ENCODE results near the gene SARNP.

The SARNP gene

DNA sequence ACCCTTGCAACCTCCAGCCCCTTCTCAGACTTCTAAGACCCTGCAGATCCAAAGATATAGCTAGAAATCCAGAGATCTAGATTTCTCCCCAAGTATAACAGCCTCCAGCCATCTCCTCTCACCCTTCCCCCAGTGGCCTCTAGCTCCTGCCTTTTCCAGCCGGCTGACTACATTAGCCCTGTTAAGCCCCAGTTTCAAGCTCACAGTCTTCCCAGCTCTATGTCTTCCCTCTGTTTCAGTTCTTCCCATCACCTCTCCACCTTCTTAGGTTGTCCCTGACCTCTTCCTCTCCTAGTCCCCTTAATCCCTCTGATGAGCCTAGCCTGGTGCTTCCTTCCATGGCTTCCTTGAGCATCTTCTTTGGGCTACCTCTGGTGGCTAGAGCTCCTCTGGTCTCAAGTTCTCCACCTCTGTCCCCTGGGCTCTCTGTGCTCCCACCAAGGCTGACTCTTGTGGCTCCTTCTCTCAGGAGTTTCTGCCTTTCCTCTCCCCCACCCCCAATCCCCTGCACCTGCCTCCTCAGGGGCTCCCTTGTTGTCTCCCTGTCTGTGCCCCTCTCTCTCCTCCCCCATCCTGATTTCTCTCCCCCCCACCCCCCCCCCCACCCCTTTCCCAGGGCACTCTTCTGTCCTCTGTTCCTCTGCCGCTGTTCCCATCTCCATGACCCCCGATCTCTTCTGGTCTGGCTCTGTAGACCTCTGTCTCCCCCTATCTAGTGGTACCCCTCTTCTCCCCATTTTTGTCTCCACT lies 75.4 kb downstream of the SARNP start:
- no peaks in the 10 kb centered on the region for H3K27me3 ChIP-seq (replicated peaks in 2 of 5; ENCODE audit: control insufficient read depth in 4 of 5, insufficient read depth in 5 of 5, low read length in 4 of 5)
- H3K9me3 ChIP-seq (ENCODE audit: control extremely low read depth in 1 of 5, control insufficient read depth in 4 of 5, insufficient read depth in 2 of 5, low read depth in 1 of 5, low read length in 4 of 5), result no peaks in the 10 kb centered on the region
- WGBS (ENCODE audit: insufficient coverage), result 24% methylated on average over 3 of the region's 3 CpGs
- H3K36me3 ChIP-seq (ENCODE audit: control insufficient read depth in 4 of 4, insufficient read depth in 4 of 4, low read length in 3 of 4), result no peaks in the 10 kb centered on the region
- POLR2A ChIA-PET, result interaction anchor here (1.1 kb wide), 1 partner anchor 13 kb away, joined by 3 read pairs; no protein-coding TSS in a partner anchor
- H3K4me3 ChIP-seq (ENCODE audit: control insufficient read depth in 1 of 7, extremely low read depth in 1 of 7, insufficient read depth in 4 of 7, low read depth in 2 of 7, low read length in 6 of 7), result peak overlapping the region; percentile 16 to 83 (median 57)
- peak overlapping the region in 1 of 2 experiments; percentile 64 for H3K27ac ChIP-seq (ENCODE audit: insufficient read depth in 1 of 2, low read depth in 1 of 2, low read length in 2 of 2, poor library complexity in 1 of 2, severe bottlenecking in 2 of 2)
- no peak for DNase-seq
- peaks cover 8 to 58% (median 42%) of the 10 kb centered on the region in 4 experiments for H3K4me1 ChIP-seq (ENCODE audit: control extremely low read depth in 1 of 4, control insufficient read depth in 4 of 4, insufficient read depth in 4 of 4, low read length in 3 of 4)
- CTCF ChIA-PET, result interaction anchor here (1.0 to 13.3 kb wide), 6 partner anchors 12 to 198 kb away, joined by 3 to 145 read pairs (median 6); partner anchors contain the start of genes CD63, ORMDL2 and SARNP

DNA sequence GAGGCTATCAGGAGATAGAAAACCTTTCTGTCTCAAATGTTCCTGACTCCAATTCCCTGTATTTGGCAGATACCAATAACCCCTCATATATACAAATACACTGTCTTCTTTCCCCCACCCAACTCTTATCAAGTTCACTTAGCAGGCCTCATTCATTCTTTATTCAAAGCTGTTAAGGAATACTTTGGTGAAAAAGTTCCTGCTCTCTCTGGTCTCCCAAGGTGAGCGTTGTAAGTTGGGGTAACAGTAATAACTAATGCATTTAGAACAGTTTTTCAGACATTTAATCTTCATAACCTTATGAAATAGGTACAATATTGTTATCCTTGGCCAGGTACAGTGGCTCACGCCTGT lies 78.5 kb downstream of the SARNP start:
- H3K4me1 ChIP-seq (ENCODE audit: control extremely low read depth in 1 of 4, control insufficient read depth in 4 of 4, insufficient read depth in 4 of 4, low read length in 3 of 4), result peaks cover 6 to 39% (median 31%) of the 10 kb centered on the region in 4 experiments
- H3K9me3 ChIP-seq (ENCODE audit: control extremely low read depth in 1 of 5, control insufficient read depth in 4 of 5, insufficient read depth in 2 of 5, low read depth in 1 of 5, low read length in 4 of 5), result no peaks in the 10 kb centered on the region
- peak overlapping the region in 3 of 7 experiments; percentile 79 to 97 (median 88) for H3K4me3 ChIP-seq (ENCODE audit: control insufficient read depth in 1 of 7, extremely low read depth in 1 of 7, insufficient read depth in 4 of 7, low read depth in 2 of 7, low read length in 6 of 7)
- no peaks in the 10 kb centered on the region for H3K36me3 ChIP-seq (ENCODE audit: control insufficient read depth in 4 of 4, insufficient read depth in 4 of 4, low read length in 3 of 4)
- ChIA-PET POLR2A (interaction anchor here (0.7 to 1.8 kb wide), 4 partner anchors 10 to 291 kb away, joined by 3 to 8 read pairs (median 3); partner anchors contain the start of gene CD63), CTCF (interaction anchor here (0.7 to 13.3 kb wide), 35 partner anchors 9 to 301 kb away, joined by 3 to 145 read pairs (median 8); partner anchors contain the start of genes BLOC1S1, CD63, ORMDL2 and RDH5)
- H3K27me3 ChIP-seq (replicated peaks in 2 of 5; ENCODE audit: control insufficient read depth in 4 of 5, insufficient read depth in 5 of 5, low read length in 4 of 5), result no peaks in the 10 kb centered on the region
- WGBS (ENCODE audit: insufficient coverage), result 100% methylated on average over 1 of the region's 2 CpGs
- H3K27ac ChIP-seq (ENCODE audit: insufficient read depth in 1 of 2, low read depth in 1 of 2, low read length in 2 of 2, poor library complexity in 1 of 2, severe bottlenecking in 2 of 2), result no peak overlapping the region
- DNase-seq, result no peak

DNA sequence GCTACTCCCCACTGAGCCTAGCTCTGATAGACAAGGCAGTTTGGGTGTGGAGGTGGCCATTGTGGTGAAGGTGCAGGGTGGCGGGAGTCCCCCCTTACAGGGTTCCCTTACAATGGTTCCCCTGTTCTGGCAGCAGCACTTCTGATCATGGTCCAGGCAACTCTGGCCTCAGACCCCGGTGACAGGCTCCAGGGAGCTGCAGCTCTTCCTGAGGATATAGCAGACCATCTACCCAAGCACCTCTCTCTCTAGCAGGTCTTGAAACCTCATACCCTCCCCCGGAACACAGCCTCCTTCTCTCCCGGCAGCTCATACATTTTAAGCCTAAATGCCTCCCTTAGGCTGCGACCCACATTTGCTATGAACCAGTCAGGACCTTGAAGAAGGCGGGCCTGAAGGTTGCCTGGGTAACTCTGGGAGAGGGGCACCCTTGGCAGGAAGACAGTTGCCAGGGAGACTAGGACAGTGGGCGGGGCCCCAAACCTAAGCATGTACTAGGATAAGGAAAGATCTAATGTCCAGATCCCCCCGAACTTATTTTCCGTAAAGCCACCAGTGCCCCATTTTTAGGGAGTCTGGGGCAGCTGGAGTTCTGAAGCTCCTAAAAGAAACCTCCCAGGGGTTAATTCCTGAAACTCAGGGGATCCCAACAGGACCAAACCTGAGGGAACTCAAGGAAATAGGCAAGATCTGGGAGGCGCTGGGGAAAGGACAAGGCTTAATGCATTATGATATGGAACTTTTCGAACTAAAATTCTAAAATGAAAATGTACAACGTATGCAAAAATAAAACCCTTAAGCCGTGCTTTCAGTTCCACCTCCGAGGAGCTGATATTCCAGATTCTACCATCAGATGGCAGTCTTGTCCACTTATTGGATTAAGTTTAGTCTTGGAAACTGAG lies 79.2 kb downstream of the SARNP start:
- peak overlapping the region; percentile 61 to 82 for H3K27ac ChIP-seq (ENCODE audit: insufficient read depth in 1 of 2, low read depth in 1 of 2, low read length in 2 of 2, poor library complexity in 1 of 2, severe bottlenecking in 2 of 2)

DNA sequence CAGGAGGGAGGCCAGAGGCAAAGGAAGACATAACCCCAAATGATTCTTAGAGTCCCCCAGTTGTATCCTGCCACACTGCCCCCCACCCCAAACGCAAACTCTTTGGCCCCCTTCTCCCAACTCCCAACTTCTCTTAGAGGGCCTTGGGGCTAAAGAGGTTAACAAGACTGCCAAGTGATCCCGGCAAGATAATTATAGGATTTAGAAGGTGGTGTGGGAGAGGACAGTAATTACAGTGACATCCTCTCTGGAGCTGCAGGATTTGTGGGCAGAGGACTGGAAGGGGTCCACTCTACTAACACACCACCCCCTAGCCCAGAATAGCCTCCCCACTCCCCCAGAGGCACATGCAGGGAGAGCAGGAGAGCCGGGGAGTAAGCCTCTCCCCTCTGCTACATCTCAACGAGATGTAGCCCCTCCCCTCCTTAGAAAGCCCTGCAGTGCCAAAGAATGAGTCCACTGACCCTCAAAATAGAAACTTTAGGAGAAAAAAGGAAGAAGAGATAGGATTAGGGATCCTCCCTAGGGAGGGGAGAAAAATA lies 79.9 kb downstream of the SARNP start:
- Histone ChIP-seq H3K36me3 (ENCODE audit: control insufficient read depth in 4 of 4, insufficient read depth in 4 of 4, low read length in 3 of 4) (no peaks in the 10 kb centered on the region), H3K9me3 (ENCODE audit: control extremely low read depth in 1 of 5, control insufficient read depth in 4 of 5, insufficient read depth in 2 of 5, low read depth in 1 of 5, low read length in 4 of 5) (no peaks in the 10 kb centered on the region), H3K4me3 (ENCODE audit: control insufficient read depth in 1 of 7, extremely low read depth in 1 of 7, insufficient read depth in 4 of 7, low read depth in 2 of 7, low read length in 6 of 7) (peak overlapping the region; percentile 39 to 97 (median 79)), H3K27ac (ENCODE audit: insufficient read depth in 1 of 2, low read depth in 1 of 2, low read length in 2 of 2, poor library complexity in 1 of 2, severe bottlenecking in 2 of 2) (peak overlapping the region; percentile 61 to 82), H3K4me1 (ENCODE audit: control extremely low read depth in 1 of 4, control insufficient read depth in 4 of 4, insufficient read depth in 4 of 4, low read length in 3 of 4) (peaks cover 6 to 32% (median 27%) of the 10 kb centered on the region in 4 experiments), H3K27me3 (replicated peaks in 2 of 5; ENCODE audit: control insufficient read depth in 4 of 5, insufficient read depth in 5 of 5, low read length in 4 of 5) (no peaks in the 10 kb centered on the region)
- ChIA-PET CTCF (interaction anchor here (0.8 to 13.3 kb wide), 31 partner anchors 8 to 421 kb away, joined by 3 to 145 read pairs (median 8); partner anchors contain the start of genes BLOC1S1, CD63, MYL6 and RDH5), POLR2A (interaction anchor here (0.7 to 1.8 kb wide), 4 partner anchors 9 to 19 kb away, joined by 3 to 9 read pairs (median 6); partner anchors contain the start of gene CD63)
- WGBS (ENCODE audit: insufficient coverage), result 0% methylated on average over 1 of the region's 4 CpGs
- DNase-seq, result peak in 2 of 3 donors; percentile 34 to 45

More for the DNA sequence above, 79.2 kb downstream of the SARNP start:
- H3K9me3 ChIP-seq (ENCODE audit: control extremely low read depth in 1 of 5, control insufficient read depth in 4 of 5, insufficient read depth in 2 of 5, low read depth in 1 of 5, low read length in 4 of 5), result no peaks in the 10 kb centered on the region
- WGBS (ENCODE audit: insufficient coverage), result 0% methylated on average over 8 of the region's 14 CpGs
- CTCF ChIA-PET, result interaction anchor here (0.7 to 13.3 kb wide), 39 partner anchors 8 to 420 kb away, joined by 3 to 145 read pairs (median 7); partner anchors contain the start of genes BLOC1S1, CD63, MYL6 and ORMDL2
- H3K36me3 ChIP-seq (ENCODE audit: control insufficient read depth in 4 of 4, insufficient read depth in 4 of 4, low read length in 3 of 4), result no peaks in the 10 kb centered on the region
- DNase-seq, result peak; percentile 82 to 90 (median 90)
- peak overlapping the region; percentile 39 to 97 (median 79) for H3K4me3 ChIP-seq (ENCODE audit: control insufficient read depth in 1 of 7, extremely low read depth in 1 of 7, insufficient read depth in 4 of 7, low read depth in 2 of 7, low read length in 6 of 7)
- H3K27me3 ChIP-seq (replicated peaks in 2 of 5; ENCODE audit: control insufficient read depth in 4 of 5, insufficient read depth in 5 of 5, low read length in 4 of 5), result no peaks in the 10 kb centered on the region
- peaks cover 6 to 34% (median 28%) of the 10 kb centered on the region in 4 experiments for H3K4me1 ChIP-seq (ENCODE audit: control extremely low read depth in 1 of 4, control insufficient read depth in 4 of 4, insufficient read depth in 4 of 4, low read length in 3 of 4)
- POLR2A ChIA-PET, result interaction anchor here (0.5 to 1.8 kb wide), 7 partner anchors 8 to 1458 kb away, joined by 3 to 8 read pairs (median 3); partner anchors contain the start of genes CBX5 and CD63

DNA sequence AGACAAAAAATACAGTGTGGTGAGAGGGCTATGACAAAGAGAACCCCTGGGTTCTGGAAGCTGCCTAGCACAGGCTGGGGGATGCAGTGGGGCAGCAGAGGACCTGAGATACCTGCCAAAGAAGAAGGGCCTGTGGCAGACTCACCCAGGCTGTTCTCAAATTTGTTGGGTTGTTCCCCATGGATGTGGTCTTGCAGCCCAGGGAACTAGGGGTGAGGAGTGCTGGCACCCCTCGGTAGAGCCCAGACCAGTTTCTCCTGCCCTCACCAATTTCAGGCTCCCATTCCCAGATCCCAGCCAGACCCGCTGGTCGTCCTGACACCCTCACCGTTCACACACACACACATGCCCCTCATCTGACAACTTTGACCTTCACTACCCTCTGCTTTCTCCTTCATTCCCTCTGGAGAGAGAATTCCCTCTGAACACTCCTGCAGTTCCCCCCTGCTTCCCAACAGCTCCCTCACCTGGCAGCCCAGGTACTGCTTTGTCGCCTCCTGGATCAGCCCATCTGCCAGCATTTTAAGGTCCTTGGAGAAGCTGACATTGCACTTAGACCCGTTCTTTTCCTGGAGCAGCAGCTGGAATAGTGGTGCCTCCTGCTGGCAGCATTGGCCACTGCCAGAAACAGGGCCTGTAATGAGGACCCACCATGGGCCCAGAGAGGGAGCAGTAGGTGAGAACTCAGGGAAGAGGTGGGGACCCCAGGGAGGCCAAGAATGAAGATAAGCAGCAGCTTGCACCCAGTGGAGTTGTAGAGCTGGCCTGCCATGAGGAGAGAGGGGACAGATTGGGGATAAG lies 80.5 kb downstream of the SARNP start:
- H3K27me3 ChIP-seq (replicated peaks in 2 of 5; ENCODE audit: control insufficient read depth in 4 of 5, insufficient read depth in 5 of 5, low read length in 4 of 5), result no peaks in the 10 kb centered on the region
- peak; percentile 70 to 76 (median 71) for DNase-seq
- H3K9me3 ChIP-seq (ENCODE audit: control extremely low read depth in 1 of 5, control insufficient read depth in 4 of 5, insufficient read depth in 2 of 5, low read depth in 1 of 5, low read length in 4 of 5), result no peaks in the 10 kb centered on the region
- no peaks in the 10 kb centered on the region for H3K36me3 ChIP-seq (ENCODE audit: control insufficient read depth in 4 of 4, insufficient read depth in 4 of 4, low read length in 3 of 4)
- peaks cover 6 to 27% (median 21%) of the 10 kb centered on the region in 4 experiments for H3K4me1 ChIP-seq (ENCODE audit: control extremely low read depth in 1 of 4, control insufficient read depth in 4 of 4, insufficient read depth in 4 of 4, low read length in 3 of 4)
- POLR2A ChIA-PET, result interaction anchor here (1.0 kb wide), 1 partner anchor 12 kb away, joined by 9 read pairs; no protein-coding TSS in a partner anchor
- peak overlapping the region in 1 of 7 experiments; percentile 97 for H3K4me3 ChIP-seq (ENCODE audit: control insufficient read depth in 1 of 7, extremely low read depth in 1 of 7, insufficient read depth in 4 of 7, low read depth in 2 of 7, low read length in 6 of 7)
- CTCF ChIA-PET, result interaction anchor here (1.0 to 13.3 kb wide), 23 partner anchors 7 to 421 kb away, joined by 3 to 145 read pairs (median 10); partner anchors contain the start of genes BLOC1S1, CD63, MYL6 and RDH5
- H3K27ac ChIP-seq (ENCODE audit: insufficient read depth in 1 of 2, low read depth in 1 of 2, low read length in 2 of 2, poor library complexity in 1 of 2, severe bottlenecking in 2 of 2), result peak overlapping the region in 1 of 2 experiments; percentile 82
- WGBS (ENCODE audit: insufficient coverage), result 63% methylated on average over 6 of the region's 6 CpGs

DNA sequence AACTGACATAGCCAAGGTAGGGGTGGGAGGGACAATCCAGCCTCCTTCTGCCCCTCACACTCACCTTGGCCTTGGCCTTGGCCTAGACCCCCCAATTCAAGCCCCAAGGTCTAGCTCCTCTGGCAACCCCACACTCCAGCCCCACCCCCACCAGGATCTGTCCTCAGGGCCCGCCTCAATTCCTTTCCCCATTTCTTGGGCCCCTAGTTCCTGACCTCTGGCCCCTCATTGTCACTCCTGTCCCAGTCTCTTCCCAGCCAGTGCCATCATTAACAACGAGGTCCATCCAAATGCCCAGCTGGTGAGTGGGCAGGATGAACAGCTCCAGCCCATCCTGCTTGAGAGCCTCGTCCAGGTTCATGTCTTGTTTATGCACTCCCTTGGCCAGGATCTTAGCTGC lies 81.4 kb downstream of the SARNP start:
- Histone ChIP-seq H3K4me1 (ENCODE audit: control extremely low read depth in 1 of 4, control insufficient read depth in 4 of 4, insufficient read depth in 4 of 4, low read length in 3 of 4) (peaks cover 6 to 26% (median 19%) of the 10 kb centered on the region in 4 experiments), H3K9me3 (ENCODE audit: control extremely low read depth in 1 of 5, control insufficient read depth in 4 of 5, insufficient read depth in 2 of 5, low read depth in 1 of 5, low read length in 4 of 5) (no peaks in the 10 kb centered on the region), H3K27ac (ENCODE audit: insufficient read depth in 1 of 2, low read depth in 1 of 2, low read length in 2 of 2, poor library complexity in 1 of 2, severe bottlenecking in 2 of 2) (no peak overlapping the region), H3K27me3 (replicated peaks in 2 of 5; ENCODE audit: control insufficient read depth in 4 of 5, insufficient read depth in 5 of 5, low read length in 4 of 5) (no peaks in the 10 kb centered on the region), H3K4me3 (ENCODE audit: control insufficient read depth in 1 of 7, extremely low read depth in 1 of 7, insufficient read depth in 4 of 7, low read depth in 2 of 7, low read length in 6 of 7) (no peak overlapping the region), H3K36me3 (ENCODE audit: control insufficient read depth in 4 of 4, insufficient read depth in 4 of 4, low read length in 3 of 4) (no peaks in the 10 kb centered on the region)
- 88% methylated on average over 3 of the region's 3 CpGs for WGBS (ENCODE audit: insufficient coverage)
- ChIA-PET CTCF (interaction anchor here (0.6 to 7.9 kb wide), 8 partner anchors 9 to 293 kb away, joined by 3 to 119 read pairs (median 8); partner anchors contain the start of genes BLOC1S1 and RDH5), POLR2A (no interaction called here)
- DNase-seq, result no peak

Data from common myeloid progenitor, CD34-positive (primary cell).